Fibroblast of gingiva (primary cell): Measurements from ENCODE around the gene FAM133A.
A peak's percentile ranks its signal among the peaks of the same experiment; 100 is the strongest.

ENCODE experiments used
- DNase-seq: peaks from one replicate; pipeline ENCODE4 v3.0.0-alpha.2; 2011; ENCODE audit warnings: low read depth

Gene FAM133A

DNA sequence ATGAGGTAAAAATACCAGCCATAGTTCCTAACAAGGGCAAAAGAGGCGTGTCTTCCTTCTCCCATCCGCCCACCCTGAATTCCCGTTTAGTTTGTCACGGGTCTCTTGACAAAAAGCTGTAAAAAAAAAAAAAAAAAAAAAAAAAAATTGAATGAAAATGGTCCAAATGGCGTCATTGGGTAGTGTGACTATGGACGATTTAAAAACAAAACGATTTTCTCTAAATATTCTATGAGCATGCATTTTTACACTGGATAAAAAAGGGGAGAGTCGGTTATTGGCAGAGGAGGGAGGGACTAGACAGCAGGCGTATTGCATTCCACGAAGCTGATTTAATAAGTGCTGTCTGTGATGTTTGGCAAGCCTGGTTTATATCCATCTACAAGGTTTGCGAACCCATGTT lies at the start of gene FAM133A:
Gene FAM133A (plus strand): TSS at position 338 of the 403 bp plus-strand sequence. CDS start 35,214 bp downstream, outside the sequence.
- DNase-seq = peak; percentile 0

DNA sequence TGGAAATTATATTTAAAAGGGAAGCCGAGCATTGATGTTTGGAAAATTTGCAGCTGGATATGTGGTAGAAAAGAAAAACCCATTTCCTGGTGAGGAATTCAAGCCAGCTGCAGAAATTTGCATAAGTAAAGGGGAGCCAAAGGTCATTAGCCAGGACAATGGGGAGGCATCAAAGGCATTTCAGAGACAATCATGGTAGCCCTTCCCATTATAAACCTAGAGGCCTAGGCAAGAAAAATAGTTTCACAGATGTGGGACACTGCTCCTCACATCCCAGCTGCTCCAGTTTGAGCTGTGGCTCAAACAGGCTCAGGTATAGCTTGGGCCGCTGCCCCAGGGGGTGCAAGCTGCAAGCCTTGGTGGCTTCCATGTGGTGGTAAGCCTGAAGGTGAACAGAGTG lies 36.4 kb upstream of the FAM133A start:
- DNase-seq = no peak

DNA sequence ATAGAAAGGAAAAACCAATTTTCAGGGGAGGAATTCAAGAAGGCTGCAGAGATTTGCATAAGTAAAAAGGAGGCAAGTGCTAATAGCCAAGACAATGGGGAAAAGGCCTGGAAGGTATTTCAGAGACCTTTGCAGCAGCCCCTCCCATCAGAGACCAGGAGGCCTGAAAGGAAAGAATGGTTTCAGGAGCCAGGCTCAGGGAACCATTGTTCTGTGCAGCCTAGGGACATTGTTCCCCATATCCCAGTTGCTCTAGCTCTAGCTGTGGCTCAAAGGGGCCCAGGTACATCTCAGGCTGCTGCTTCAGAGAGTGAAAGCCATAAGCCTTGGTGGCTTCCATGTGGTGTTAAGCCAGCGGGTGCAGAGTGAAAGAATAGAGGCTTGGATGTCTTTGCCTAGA lies 24.6 kb upstream of the FAM133A start:
- DNase-seq = no peak

DNA sequence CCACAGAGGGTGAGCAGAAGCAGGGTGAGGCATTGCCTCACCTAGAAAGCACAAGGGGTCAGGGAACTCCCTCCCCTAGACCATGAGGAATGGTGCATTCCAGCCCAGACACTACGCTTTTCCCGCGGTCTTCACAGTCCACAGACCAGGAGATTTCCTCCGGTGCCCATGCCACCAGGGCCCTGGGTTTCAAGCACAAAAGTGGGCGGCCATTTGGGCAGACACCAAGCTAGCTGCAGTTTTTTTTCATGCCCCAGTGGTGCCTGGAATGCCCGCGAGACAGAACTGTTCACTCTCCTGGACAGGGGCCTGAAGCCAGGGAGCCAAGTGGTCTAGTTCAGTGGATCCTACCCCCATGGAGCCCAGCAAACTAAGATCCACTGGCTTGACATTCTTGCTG lies 13.4 kb upstream of the FAM133A start:
- no peak for DNase-seq

DNA sequence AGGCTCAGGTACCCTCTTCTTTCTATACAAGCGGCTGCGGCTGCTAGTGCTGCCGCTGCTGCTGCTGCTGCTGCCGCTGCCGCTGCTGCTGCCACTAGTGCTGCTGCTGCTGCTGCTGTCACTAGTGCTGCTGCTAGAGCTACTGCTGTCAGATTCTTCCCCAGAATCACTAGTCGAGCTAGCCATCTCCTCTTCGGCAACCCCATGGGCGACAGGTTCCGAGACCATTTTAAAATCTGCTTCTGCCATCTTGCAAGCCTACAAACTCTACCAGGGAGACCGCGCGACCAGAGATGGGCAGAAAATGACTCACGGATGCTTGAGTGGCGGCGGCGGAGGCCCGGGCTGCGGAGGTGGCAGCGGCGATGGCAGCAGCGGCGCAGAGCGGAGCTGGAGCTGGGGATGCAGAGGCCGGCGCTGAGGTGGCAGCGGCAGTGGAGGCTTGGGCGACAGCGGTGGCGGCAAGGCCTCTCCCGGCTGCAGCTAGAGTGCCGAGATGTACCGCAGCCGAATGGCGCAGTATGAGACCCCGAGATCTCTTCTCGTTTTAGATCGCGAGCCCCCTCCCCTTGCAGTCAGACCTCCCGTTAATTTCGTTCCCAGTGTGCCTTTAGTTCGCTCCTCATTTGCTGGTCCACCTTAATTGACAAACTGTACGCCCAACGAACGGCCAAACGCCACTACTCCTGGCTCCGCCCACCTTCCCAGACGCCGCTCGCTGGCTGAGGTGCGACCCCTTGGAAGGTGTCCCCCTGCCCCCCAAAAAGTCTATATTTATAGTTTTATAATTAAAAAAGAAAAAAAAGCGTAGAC lies 744 bp upstream of the FAM133A start, which contains the start of gene NAP1L3:
Gene NAP1L3 (minus strand): TSS at position 523 of the 813 bp plus-strand sequence. CDS start 274 bp downstream, at position 249.
- DNase-seq = peak; percentile 42

DNA sequence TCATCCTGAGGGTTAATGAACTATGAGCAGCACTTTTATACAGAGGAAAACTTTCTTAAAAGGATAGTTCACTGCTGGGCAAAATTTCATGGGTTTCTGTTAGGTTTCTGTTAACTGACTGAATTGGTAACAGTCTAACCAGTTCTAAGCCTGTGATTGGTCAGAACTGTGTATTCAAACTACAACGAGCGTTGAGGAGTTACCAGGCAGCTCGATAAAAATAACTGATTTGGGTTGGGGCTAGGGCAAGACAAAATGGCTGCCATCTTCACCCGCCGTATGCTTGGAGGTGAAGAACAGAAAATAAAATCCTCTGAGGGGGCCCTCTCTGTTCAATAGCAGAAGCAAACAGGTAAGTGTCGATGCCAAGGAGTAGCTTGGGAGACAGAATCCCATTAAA lies 22.0 kb downstream of the FAM133A start:
- DNase-seq = no peak

DNA sequence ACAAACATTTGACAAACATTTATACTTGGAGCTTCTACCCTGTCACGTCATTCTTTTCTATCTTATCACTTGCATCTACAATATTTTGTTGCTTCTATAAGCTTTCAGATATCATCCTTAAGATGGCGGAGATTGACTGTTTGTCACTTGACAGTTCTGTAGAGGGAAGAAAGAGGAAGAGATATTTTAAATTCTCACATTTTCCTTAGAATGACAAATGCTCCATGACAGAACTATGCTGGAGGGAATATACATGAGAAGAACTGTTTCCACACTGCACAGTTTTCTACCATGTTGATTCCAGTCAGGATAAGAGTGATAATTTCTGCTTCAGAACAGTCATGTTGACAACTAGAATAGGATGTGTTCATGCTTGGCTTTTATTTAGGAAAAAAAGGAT lies 29.7 kb downstream of the FAM133A start:
- no peak for DNase-seq

DNA sequence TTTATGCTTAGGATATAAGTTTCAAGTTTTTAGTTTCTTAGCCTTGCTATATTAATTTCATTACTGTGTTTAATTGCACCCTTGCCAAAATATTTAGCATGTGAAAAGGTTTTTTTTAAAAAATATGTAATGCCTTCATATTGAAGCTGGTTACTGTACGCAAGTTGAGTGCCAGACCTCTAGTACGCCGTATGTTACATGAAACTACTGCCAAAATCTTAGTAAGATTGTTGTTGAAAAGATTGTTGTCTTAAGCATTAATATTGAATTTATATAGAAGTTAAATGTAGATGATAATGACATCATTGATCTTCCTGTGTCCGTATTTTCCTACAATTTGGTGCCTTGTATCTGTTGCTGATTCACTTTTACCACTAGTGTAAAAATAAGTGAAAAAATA lies 37.1 kb downstream of the FAM133A start:
- no peak for DNase-seq

DNA sequence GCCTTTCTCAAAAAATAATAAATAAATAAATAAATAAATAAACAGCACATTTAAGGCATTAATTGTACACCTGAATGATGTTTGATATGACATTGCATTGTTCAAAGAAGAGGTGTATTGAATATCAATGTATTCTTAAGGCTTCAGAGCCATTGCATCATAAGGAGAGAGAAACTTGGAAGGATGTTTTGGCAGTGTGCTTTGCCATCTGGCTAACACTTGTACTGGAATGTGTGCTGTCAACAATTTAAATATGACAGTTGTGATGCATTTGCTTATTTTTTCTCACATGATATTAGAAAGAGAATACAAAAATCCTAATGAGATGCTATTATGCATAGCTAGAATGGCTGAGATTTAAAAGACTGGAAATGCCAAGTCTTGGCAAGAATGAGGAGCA lies 67.8 kb downstream of the FAM133A start:
- DNase-seq = no peak

DNA sequence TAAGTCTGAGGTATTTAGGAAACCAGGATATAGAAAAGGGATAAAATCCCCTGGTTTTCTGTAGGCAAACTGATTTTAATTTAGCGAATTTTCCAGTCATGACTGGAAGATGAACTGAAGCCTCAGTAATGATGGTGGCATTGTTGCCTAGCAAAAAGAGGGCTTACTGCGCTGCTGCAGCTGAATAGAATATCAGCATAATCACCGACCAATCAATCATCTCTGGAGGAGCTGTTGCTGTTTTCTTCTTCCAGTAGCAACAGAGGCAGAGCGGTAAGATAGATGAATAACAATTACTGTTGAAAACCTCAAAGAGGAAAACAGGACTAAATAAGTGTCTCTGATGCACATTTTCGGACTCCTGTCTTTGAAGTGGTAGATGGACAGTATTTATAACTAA lies 86.2 kb downstream of the FAM133A start:
- DNase-seq = no peak
